ENCODE measurements around the gene CRAMP1.

The CRAMP1 gene

DNA sequence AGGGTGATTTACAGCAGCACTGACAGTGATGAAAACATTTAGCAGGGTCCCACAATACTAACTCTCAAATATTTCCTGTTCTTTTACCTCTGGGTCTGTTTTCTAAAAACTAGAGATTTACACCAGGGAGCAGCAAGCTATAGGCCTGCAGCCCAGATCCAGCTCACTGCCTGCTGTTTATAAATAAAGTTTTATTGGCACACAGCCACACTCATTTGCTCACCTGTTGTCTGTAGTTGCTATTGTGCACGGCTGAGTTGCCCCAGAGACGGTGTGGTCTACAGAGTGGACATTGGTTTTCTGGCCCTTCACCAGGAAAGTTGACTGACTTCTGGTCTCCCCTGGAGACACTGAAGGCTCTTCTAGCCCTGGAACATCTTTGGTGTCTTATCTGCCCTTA lies 49.7 kb downstream of the CRAMP1 start:
- DNase-seq = no peak

GRCh38 chr16:1662543-1662942 lies 50.4 kb downstream of the CRAMP1 start:
- DNase-seq = no peak

DNA sequence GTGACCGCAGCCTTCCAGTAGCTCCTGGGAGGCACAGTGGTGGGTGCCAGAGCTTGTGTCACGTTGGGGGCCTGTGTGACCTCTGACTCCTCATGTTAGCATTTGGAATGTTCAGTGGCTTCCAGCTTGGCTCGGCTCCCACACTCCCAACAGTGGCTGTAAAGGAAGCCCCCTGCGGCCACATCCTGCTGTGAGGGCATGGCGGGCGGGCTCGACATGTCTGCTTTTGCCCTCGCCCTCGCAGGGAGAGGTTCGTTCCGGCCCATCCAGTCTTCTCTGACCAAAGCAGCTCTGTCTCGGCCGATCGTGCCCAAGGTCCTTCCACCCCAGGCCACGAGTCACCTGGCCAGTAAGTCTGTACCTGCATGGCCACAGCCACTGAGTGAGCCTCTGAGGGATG lies 53.7 kb downstream of the CRAMP1 start:
- no peak for DNase-seq

GRCh38 chr16:1666316-1666715 lies 54.2 kb downstream of the CRAMP1 start:
- DNase-seq = no peak

GRCh38 chr16:1667271-1667670 lies 55.1 kb downstream of the CRAMP1 start:
- no peak for DNase-seq

DNA sequence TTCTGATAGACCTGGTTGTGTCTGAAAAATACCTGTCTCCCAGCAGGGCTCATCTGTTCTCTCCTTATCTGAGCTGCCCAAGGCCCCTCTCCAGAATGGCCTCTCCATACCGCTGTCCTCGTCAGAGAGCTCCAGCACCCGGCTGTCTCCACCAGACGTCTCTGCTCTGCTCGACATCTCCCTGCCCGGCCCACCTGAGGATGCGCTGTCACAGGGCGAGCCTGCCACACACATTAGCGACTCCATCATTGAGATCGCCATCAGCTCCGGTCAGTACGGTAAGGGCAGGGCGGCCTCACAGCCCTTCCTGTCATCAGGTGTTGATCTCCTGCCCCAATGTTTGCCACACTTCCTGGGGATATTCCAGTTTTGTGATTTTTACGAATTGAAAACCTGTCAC lies 55.8 kb downstream of the CRAMP1 start:
- no peak for DNase-seq

DNA sequence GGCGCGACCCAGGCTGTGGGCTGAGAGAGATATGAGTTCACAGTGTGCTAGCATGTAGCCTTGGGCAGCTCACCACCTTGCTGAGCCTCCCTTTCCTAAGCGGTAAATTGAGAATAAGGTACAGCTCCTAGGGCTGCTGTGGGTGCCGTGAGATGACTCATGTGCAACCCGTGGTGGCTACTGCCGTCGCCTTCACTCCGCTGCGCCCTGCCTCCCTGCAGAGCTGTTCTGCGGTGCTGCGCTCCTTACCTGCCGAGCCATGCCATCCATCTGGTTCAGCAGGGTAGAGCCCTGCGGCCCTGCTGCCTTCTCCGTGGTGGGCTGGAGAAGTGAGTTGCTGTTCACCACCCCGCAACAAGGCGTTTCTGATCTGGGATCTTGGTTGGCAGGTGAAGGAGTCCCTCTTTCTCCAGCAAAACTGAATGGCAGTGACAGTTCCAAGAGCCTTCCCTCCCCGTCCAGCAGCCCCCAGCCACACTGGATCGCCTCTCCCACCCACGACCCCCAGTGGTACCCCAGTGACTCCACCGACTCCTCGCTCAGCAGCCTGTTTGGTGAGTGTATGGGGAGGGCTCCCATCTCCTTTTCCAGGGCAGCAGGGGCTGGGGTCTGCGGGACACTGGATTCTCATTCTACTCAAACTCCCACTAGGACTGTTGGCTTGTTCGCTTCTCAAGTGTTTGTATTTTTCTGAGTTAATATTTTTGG lies 56.6 kb downstream of the CRAMP1 start:
- DNase-seq = no peak

DNA sequence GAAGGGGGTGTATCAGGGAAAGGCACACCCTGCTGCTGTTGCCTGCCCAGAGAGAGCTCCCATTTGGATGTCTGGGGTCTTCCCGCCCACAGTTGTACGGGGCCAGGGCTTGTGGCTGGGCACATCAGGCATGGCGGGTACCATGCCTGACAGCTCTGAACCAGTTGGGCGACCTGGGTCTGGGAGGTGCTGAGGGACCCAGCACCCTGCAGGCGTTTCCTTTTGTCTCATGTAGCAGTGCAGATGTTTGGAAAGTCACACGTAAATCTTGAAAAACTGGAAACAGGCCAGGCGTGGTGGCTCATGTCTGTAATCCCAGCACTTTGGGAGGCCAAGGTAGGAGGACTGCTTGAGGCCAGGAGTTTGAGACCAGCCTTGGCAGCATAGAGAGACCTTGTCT lies 57.5 kb downstream of the CRAMP1 start:
- DNase-seq = no peak

DNA sequence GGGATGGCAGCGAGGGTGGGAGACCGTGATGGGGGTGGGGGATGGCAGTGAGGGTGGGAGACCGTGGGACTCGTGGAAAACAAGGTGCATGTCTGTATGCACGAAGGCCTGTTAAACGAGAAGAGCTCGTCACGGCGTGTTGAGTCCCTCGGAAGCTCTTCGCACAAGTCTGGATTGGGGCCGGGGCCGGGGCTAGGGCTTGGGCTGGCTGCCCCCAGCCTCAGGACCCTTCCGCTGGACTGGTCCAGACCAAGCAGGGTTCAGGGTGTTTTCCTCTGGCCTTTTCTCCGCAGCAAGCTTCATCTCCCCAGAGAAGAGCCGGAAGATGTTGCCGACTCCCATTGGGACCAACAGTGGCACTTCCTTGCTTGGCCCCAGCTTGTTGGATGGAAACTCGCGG lies 58.2 kb downstream of the CRAMP1 start:
- no peak for DNase-seq

- no peak for DNase-seq
Measured at GRCh38 chr16:1670866-1671265, 58.7 kb downstream of the CRAMP1 start.

DNA sequence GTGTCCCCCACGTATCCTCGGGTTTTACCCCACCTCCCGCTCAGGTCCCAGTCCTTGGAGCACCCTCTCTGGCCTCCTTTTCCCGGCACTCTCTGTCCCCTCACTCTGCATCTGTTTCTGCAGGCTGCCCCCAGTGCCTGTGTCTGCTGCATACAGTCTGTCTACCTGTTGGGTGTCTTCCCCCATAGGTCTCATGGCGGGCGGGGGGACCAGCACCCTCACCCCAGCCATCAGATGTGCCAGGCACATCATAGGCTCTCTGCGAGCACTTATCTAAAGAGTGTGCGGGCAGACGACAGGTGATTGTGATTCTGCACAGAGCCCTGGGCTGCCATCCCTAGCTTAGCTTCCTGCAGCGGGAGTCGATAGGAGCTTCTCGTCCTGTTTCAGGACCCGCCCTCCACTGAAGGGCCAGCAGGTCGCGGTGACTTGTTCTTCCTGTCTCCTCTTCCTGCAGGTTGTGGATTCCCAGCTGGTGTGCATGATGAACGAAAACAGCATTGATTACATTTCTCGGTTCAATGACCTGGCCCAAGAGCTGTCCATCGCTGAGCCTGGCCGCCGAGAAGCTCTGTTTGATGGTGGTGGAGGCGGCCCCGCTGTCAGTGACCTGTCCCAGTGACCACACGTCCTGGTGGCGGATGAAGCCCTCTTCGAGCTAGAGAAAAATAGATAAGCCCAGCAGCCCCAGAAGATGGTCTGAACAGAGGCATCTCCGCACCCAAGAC lies 61.4 kb downstream of the CRAMP1 start:
- no peak for DNase-seq

DNA sequence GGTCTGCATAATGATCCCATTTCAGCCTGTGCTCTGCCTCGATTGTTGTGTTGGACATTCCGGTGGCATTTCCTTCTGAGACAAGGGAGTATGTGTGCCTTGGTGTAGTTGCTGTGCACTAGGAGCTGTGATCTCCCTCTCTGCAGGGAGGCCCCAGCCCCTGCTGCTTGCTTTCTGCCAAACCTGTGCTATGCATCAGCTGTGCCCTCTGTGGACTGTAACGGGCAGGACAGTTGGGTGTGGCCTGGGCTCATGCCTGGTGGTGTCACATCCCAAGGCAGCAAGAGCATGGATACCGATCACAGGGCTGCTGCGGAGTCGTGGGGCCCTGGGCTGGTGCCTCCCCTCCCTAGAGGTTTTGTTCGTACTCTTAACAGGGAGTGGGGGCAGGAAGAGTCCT lies 62.1 kb downstream of the CRAMP1 start:
- DNase-seq = no peak

DNA sequence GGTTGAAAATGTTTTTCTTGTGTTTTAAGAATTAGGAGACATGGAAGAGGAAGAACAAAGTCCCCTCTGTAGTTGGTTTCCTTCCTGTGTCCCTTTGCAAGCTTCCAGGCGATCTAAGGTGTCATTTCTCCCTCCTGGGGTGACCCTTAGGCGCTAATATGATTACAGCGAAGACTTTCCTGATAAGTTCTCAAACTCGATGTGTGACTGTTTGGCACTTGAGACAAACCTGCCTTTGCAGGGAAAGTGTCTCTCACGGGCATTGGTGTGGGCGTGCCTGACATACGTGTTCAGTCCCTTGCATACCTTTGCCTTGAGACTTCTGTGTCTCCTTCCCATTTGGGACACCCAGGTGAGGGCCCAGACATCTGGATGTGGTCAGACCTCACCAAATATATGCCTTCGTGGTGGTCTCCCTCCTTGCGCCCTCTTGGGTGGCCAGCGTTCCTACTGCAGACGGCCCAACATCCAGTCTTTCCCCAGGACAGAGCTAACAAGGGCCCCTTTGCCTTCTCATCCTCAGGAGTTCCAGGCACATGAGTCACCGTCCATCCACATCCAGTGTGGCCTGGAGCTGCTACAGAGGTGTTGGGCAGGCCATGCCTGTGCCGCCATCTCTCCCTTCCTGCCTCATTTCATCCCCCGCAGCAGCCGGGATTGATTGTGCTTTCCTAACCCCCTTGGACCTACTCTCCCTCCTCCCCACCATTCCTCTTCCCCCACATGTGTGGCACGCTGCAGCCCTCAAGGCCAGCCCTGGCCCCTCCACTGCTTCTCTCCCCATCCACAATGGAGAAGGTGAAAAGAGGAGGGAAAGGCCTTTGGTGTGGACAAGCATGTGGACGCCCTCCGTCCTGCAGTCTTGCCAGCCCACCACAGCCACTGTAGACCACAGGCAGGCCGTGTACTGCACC lies 62.8 kb downstream of the CRAMP1 start:
- peak; percentile 72 for DNase-seq

DNA sequence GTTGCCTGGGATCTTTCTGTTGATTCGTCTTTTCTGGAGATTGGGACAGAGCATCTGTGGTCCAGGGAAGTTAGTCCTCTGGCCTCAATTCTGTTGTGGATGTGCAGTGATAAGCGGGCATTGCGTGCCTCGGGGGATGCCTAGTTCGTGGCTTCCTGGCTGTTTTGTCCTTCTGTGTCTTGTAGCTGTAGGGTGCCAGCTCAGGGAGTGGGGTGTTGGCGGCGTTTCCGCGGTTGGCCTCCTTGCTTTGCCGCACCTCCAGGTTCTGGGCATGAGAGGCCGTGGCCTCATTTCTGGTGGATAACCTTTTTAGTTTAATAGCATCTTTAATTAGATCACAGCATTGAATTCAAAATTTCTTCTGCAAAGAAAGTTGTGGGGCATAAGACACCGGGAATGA lies 64.5 kb downstream of the CRAMP1 start:
- DNase-seq = no peak

DNA sequence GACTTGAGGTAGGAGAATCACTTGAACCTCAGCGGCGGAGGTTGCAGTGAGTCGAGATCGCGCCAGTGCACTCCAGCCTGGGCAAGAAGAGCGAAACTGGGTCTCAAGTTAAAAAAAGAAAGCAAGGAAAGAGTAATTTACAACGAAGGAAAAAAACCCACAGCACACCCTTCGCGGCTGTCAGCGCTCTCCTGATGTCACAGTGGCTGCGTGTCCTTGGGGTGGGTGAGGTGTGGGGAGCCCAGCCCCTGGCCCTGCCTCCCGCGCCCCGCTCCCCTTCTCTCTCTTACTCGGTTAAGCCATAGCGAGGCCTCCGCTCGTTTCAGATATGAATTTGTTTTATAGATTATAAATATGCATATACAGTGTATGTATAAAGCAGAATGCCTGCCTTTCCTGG lies 65.2 kb downstream of the CRAMP1 start:
- no peak for DNase-seq

GRCh38 chr16:1677942-1678499 lies 65.9 kb downstream of the CRAMP1 start, which contains the start of gene JPT2:
TSS of gene JPT2 (plus strand) at chr16:1678279. CDS start at chr16:1678313, 34 bp downstream.
- DNase-seq = peak; percentile 96

GRCh38 chr16:1678500-1679098 lies 66.4 kb downstream of the CRAMP1 start:
- peak; percentile 22 for DNase-seq

- DNase-seq = no peak
Measured at GRCh38 chr16:1680361-1680760, 68.2 kb downstream of the CRAMP1 start.

GRCh38 chr16:1681032-1681431 lies 68.9 kb downstream of the CRAMP1 start:
- no peak for DNase-seq

GRCh38 chr16:1687427-1688316 lies 75.5 kb downstream of the CRAMP1 start:
- DNase-seq = no peak

- no peak for DNase-seq
Measured at GRCh38 chr16:1688807-1689560, 76.8 kb downstream of the CRAMP1 start.

All from fibroblast of skin of abdomen (primary cell).